ENCODE measurements around the gene RAP1GDS1.

- TF ChIP-seq CTCF (IDR thresholded peaks at IDR 0.05; ENCODE audit: low read depth, low read length) = no peak
- no peak for TF ChIP-seq POLR2A (IDR thresholded peaks at IDR 0.05; ENCODE audit: extremely low read depth, insufficient read length)
- TF ChIP-seq MYC (IDR thresholded peaks at IDR 0.05; ENCODE audit: low read depth, low read length) = no peak
- no peak for TF ChIP-seq MAX (IDR thresholded peaks at IDR 0.05; ENCODE audit: low read depth, low read length)
Measured at GRCh38 chr4:98267498-98267897, 6.3 kb downstream of the RAP1GDS1 start.

Measured in NB4 (cell line).